Esophagus muscularis mucosa (tissue), 4 donors: Measurements from ENCODE around the gene LOXL1.

Experiments
- EP300 ChIP-seq: sonication (generic); formaldehyde crosslinking; IDR thresholded peaks from one replicate; pipeline ENCODE4 v1.6.1; 2017; ENCODE audit warnings: antibody characterized with exemption
- POLR2A ChIP-seq: fragments of 450-650 bp; IDR thresholded peaks from one replicate; pipeline ENCODE4 v1.6.1; 2017; ENCODE audit warnings: antibody characterized with exemption, moderate library complexity, mild to moderate bottlenecking, low read depth
- POLR2AphosphoS5 ChIP-seq, 2 donors: sonication (generic); formaldehyde crosslinking; IDR thresholded peaks; one replicate each; pipeline ENCODE4 v1.6.1; 2017; ENCODE audit warnings: antibody characterized with exemption in 2 of 2
- TF ChIP-seq, protein P1 (sequence below), 3 experiments: fragments of 200-600 bp in 2 of 3; fragments of 450-650 bp in 1 of 3; sonication (generic) in 2 of 3; IDR thresholded peaks; one replicate each; pipeline ENCODE4 v1.5.1; 2017 to 2019; ENCODE audit warnings: antibody characterized with exemption in 3 of 3, mild to moderate bottlenecking in 2 of 3, moderate library complexity in 1 of 3

DNA sequence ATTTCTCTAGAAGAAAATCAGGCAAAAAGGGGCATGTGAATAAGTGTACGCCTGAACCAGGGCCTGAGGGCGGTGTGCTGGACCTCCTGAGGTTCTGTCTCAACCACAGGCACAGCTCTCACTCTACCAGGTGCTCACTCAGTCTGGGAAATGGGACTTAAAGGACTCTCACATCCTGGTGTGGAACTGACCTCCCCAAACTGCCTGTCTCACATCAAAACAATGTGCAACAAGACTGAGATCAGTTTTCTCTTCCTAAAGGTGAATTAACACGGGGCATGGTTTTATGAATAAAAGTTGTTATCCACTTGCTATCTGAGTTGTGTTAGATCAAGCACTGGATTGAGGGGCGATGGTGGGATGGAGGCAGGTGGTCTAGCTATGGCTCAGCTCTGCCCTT is 61.0 kb downstream of the LOXL1 start:
- no peak for TF ChIP-seq POLR2A
- TF ChIP-seq EP300: no peak
- TF ChIP-seq, protein P1, sequence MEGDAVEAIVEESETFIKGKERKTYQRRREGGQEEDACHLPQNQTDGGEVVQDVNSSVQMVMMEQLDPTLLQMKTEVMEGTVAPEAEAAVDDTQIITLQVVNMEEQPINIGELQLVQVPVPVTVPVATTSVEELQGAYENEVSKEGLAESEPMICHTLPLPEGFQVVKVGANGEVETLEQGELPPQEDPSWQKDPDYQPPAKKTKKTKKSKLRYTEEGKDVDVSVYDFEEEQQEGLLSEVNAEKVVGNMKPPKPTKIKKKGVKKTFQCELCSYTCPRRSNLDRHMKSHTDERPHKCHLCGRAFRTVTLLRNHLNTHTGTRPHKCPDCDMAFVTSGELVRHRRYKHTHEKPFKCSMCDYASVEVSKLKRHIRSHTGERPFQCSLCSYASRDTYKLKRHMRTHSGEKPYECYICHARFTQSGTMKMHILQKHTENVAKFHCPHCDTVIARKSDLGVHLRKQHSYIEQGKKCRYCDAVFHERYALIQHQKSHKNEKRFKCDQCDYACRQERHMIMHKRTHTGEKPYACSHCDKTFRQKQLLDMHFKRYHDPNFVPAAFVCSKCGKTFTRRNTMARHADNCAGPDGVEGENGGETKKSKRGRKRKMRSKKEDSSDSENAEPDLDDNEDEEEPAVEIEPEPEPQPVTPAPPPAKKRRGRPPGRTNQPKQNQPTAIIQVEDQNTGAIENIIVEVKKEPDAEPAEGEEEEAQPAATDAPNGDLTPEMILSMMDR (IDR thresholded peaks at IDR 0.05): no peak
- no peak for TF ChIP-seq POLR2AphosphoS5 (IDR thresholded peaks at IDR 0.05)
